WTC11 (cell line): ENCODE measurements around the gene CAPNS1. TPM values are rescaled to one million over a fixed set of nuclear protein-coding genes. Genes with fewer than 3 reads are reported as not detected.
A peak's percentile ranks its signal among the peaks of the same experiment; 100 is the strongest.
"Not testable (repeated sequence)": the region's sequence is repeated elsewhere in the genome, so short reads cannot be mapped to it uniquely, and the experiment has no call there.

Experiments
- ATAC-seq: fragments of 200-7000 bp; cut with Tn5 transposase; 2 replicates; pipeline ENCODE4 v1.10.0; 2021; ENCODE audit warnings: mild to moderate bottlenecking, moderate library complexity
- CTCF ChIA-PET: fragments of 300-600 bp; sonication (Branson Sonifier 250); formaldehyde crosslinking; loops from one replicate; lab custom pipeline; 2021; ENCODE audit warnings: antibody characterized with exemption; lab: Charles Lee
- POLR2A ChIA-PET: fragments of 350-600 bp; sonication (Branson Sonifier 250); formaldehyde crosslinking; loops from one replicate; lab custom pipeline; 2021; ENCODE audit warnings: antibody characterized with exemption; lab: Charles Lee
- DNase-seq: peaks from one replicate; pipeline ENCODE4 v3.0.0; 2021; ENCODE audit warnings: low spot score
- H3K27ac Mint-ChIP-seq: 2 replicates; pipeline ENCODE4 v1.8.0; 2021; ENCODE audit warnings: mixed read lengths
- H3K27me3 Mint-ChIP-seq: 2 replicates; pipeline ENCODE4 v1.8.0; 2021; ENCODE audit warnings: low read depth, mild to moderate bottlenecking, moderate library complexity, mixed read lengths
- H3K36me3 Mint-ChIP-seq: 2 replicates; pipeline ENCODE4 v1.8.0; 2021; ENCODE audit warnings: mixed read lengths
- H3K4me1 Mint-ChIP-seq: 2 replicates; pipeline ENCODE4 v1.8.0; 2022; ENCODE audit warnings: mixed read lengths
- H3K4me3 Mint-ChIP-seq: 2 replicates; pipeline ENCODE4 v1.8.0; 2021; ENCODE audit warnings: mild to moderate bottlenecking, moderate library complexity, mixed read lengths
- H3K9me3 Mint-ChIP-seq: 2 replicates; pipeline ENCODE4 v1.8.0; 2021; ENCODE audit warnings: mixed read lengths
- ARID4B ChIP-seq: sonication (generic); formaldehyde crosslinking; IDR thresholded peaks from 2 replicates; pipeline ENCODE4 v1.8.0; 2023; ENCODE audit warnings: missing genetic modification reagents, mild to moderate bottlenecking, borderline replicate concordance
- ATF2 ChIP-seq: sonication (generic); formaldehyde crosslinking; IDR thresholded peaks from 2 replicates; pipeline ENCODE4 v1.8.1; 2022; ENCODE audit warnings: low read depth, missing genetic modification reagents, borderline replicate concordance
- CREM ChIP-seq: sonication (generic); formaldehyde crosslinking; IDR thresholded peaks from 2 replicates; pipeline ENCODE4 v1.8.1; 2022; ENCODE audit warnings: mild to moderate bottlenecking, missing genetic modification reagents, moderate library complexity
- CTCF ChIP-seq: fragments of 200-600 bp; IDR thresholded peaks from 2 replicates; pipeline ENCODE4 v1.8.0; 2022; ENCODE audit warnings: antibody characterized with exemption
- ERG ChIP-seq: fragments of 250-450 bp; sonication (Bioruptor Pico); IDR thresholded peaks from 2 replicates; pipeline ENCODE4 v1.8.0; 2021; ENCODE audit warnings: mild to moderate bottlenecking
- HMGA2 ChIP-seq: fragments of 250-450 bp; sonication (Bioruptor Pico); IDR thresholded peaks from 2 replicates; pipeline ENCODE4 v1.4.0; 2021; ENCODE audit warnings: mild to moderate bottlenecking, moderate library complexity
- NFYB ChIP-seq: sonication (generic); formaldehyde crosslinking; conservative IDR thresholded peaks from 2 replicates; pipeline ENCODE4 v1.8.0; 2022; ENCODE audit warnings: low read depth, missing genetic modification reagents
- PRRX2 ChIP-seq: fragments of 250-450 bp; sonication (Bioruptor Pico); IDR thresholded peaks from 2 replicates; pipeline ENCODE4 v1.8.0; 2021; ENCODE audit warnings: mild to moderate bottlenecking
- SOX15 ChIP-seq: fragments of 250-450 bp; sonication (Bioruptor Pico); IDR thresholded peaks from 2 replicates; pipeline ENCODE4 v1.9.0; 2021; ENCODE audit warnings: mild to moderate bottlenecking
- STAT6 ChIP-seq: sonication (generic); formaldehyde crosslinking; conservative IDR thresholded peaks from 2 replicates; pipeline ENCODE4 v1.8.1; 2023; ENCODE audit warnings: mild to moderate bottlenecking, low read depth, missing genetic modification reagents, moderate library complexity
- TEAD4 ChIP-seq: sonication (generic); formaldehyde crosslinking; IDR thresholded peaks from 2 replicates; pipeline ENCODE4 v1.8.0; 2022; ENCODE audit warnings: mild to moderate bottlenecking, missing genetic modification reagents
- ZNF396 ChIP-seq: fragments of 250-450 bp; sonication (Bioruptor Pico); IDR thresholded peaks from 2 replicates; pipeline ENCODE4 v1.8.0; 2021; ENCODE audit warnings: mild to moderate bottlenecking, moderate library complexity, borderline replicate concordance
- total RNA-seq: library from RNA; stranded (reverse); gene quantifications from 3 replicates; pipeline ENCODE4 v1.2.3, GENCODE V29; 2021

CAPNS1 gene
- total RNA-seq, 1 experiment from 2014 or later = 358 TPM

GRCh38 chr19:36125557-36125956, 14.3 kb upstream of the CAPNS1 start (continued):
- TF ChIP-seq ARID4B (CRISPR knock-in tag) = no peak
- TF ChIP-seq NFYB (CRISPR knock-in tag) = no peak

GRCh38 chr19:36128392-36128736, 11.5 kb upstream of the CAPNS1 start:
- Mint-ChIP-seq H3K4me3 (peak overlapping the region; percentile 85), H3K27me3 (no peaks in the 10 kb centered on the region), H3K36me3 (peaks cover 20% of the 10 kb centered on the region), H3K9me3 (no peaks in the 10 kb centered on the region), H3K4me1 (peaks cover 5% of the 10 kb centered on the region; the same call in 1 of the 2 replicates), H3K27ac (peak overlapping the region; percentile 95)
- CTCF ChIA-PET = interaction anchor here (0.6 to 3.7 kb wide), 36 partner anchors 8 to 361 kb away, joined by 3 to 44 read pairs (median 4); partner anchors contain the start of genes CAPNS1, COX7A1, OVOL3 and POLR2I
- no peak for TF ChIP-seq ERG (CRISPR knock-in tag)
- POLR2A ChIA-PET = interaction anchor here (0.9 to 1.8 kb wide), 6 partner anchors 8 to 46 kb away, joined by 3 to 9 read pairs (median 4); partner anchors contain the start of genes CAPNS1, POLR2I and TBCB
- DNase-seq (peak; percentile 44), ATAC-seq (peak; percentile 21)

GRCh38 chr19:36131221-36131620, 8.6 kb upstream of the CAPNS1 start:
- DNase-seq, ATAC-seq, POLR2A ChIA-PET, H3K4me3 Mint-ChIP-seq, H3K4me1 Mint-ChIP-seq, CTCF ChIA-PET, H3K27ac Mint-ChIP-seq, H3K36me3 Mint-ChIP-seq, H3K27me3 Mint-ChIP-seq, H3K9me3 Mint-ChIP-seq: not testable (repeated sequence)

- POLR2A ChIA-PET = interaction anchor here (0.6 kb wide), 1 partner anchor 452 kb away, joined by 10 read pairs; no protein-coding TSS in a partner anchor
- H3K27me3 Mint-ChIP-seq, H3K27ac Mint-ChIP-seq, CTCF ChIA-PET, H3K36me3 Mint-ChIP-seq, H3K9me3 Mint-ChIP-seq, DNase-seq, ATAC-seq, H3K4me3 Mint-ChIP-seq: not testable (repeated sequence)
- peaks cover 10% of the 10 kb centered on the region for H3K4me1 Mint-ChIP-seq
Observed at GRCh38 chr19:36134867-36135266, 5.0 kb upstream of the CAPNS1 start.

- H3K4me1 Mint-ChIP-seq = peaks cover 14% of the 10 kb centered on the region
- ChIA-PET CTCF (interaction anchor here (2.4 kb wide), 1 partner anchor 9 kb away, joined by 22 read pairs; no protein-coding TSS in a partner anchor), POLR2A (interaction anchor here (1.6 kb wide), 1 partner anchor 9 kb away, joined by 3 read pairs; no protein-coding TSS in a partner anchor)
- no peak overlapping the region for H3K27ac Mint-ChIP-seq
- no peaks in the 10 kb centered on the region for H3K9me3 Mint-ChIP-seq
- no peak for DNase-seq
- peaks cover 8% of the 10 kb centered on the region for H3K27me3 Mint-ChIP-seq
- peaks cover 7% of the 10 kb centered on the region for H3K36me3 Mint-ChIP-seq
- ATAC-seq = no peak
- no peak overlapping the region for H3K4me3 Mint-ChIP-seq
- no peak for TF ChIP-seq SOX15 (CRISPR knock-in tag)
- TF ChIP-seq STAT6 (CRISPR knock-in tag) = no peak
- TF ChIP-seq TEAD4 = no peak
- no peak for TF ChIP-seq CTCF
- TF ChIP-seq PRRX2 (CRISPR knock-in tag) = no peak
- no peak for TF ChIP-seq HMGA2 (CRISPR knock-in tag)
- TF ChIP-seq CREM (CRISPR knock-in tag) = no peak
- TF ChIP-seq ZNF396 = no peak
- no peak for TF ChIP-seq NFYB (CRISPR knock-in tag)
- no peak for TF ChIP-seq ATF2 (CRISPR knock-in tag)
Observed at GRCh38 chr19:36136964-36137686, 2.7 kb upstream of the CAPNS1 start.
